ENCODE measurements around the gene ZNF473.

ZNF473 gene

GRCh38 chr19:49983645-49984229 lies 42.1 kb upstream of the ZNF473 start:
- Histone ChIP-seq H2AFZ (ENCODE audit: low read length) (no peak overlapping the region), H3K9me2 (replicated peaks; ENCODE audit: low read depth, low read length) (no peaks in the 10 kb centered on the region), H3F3A (ENCODE audit: low read depth) (no peaks in the 10 kb centered on the region), H3K4me3 (ENCODE audit: low read length, poor library complexity, severe bottlenecking) (no peak overlapping the region), H4K20me1 (ENCODE audit: insufficient read depth, low read length, poor library complexity, severe bottlenecking) (peaks cover 11% of the 10 kb centered on the region), H3K9me3 (ENCODE audit: insufficient read depth, low read depth, low read length) (no peaks in the 10 kb centered on the region), H3K27me3 (ENCODE audit: insufficient read depth, low read length, poor library complexity, severe bottlenecking) (no peaks in the 10 kb centered on the region), H3K4me2 (ENCODE audit: low read depth, low read length, poor library complexity, severe bottlenecking) (no peak overlapping the region), H3K79me2 (ENCODE audit: insufficient read depth, low read length) (no peaks in the 10 kb centered on the region), H3K4me1 (ENCODE audit: insufficient read depth, low read length, poor library complexity, severe bottlenecking) (no peaks in the 10 kb centered on the region), H3K36me3 (ENCODE audit: insufficient read depth, low read length) (no peaks in the 10 kb centered on the region), H3K9ac (ENCODE audit: low read depth, low read length, poor library complexity, severe bottlenecking) (no peak overlapping the region)
- TF ChIP-seq EZH2phosphoT487 (IDR thresholded peaks at IDR 0.05; ENCODE audit: borderline replicate concordance) = no peak
- peak; percentile 96 for TF ChIP-seq CTCF (conservative IDR thresholded peaks at IDR 0.05; ENCODE audit: low read length)

- peaks cover 11% of the 10 kb centered on the region for H4K20me1 ChIP-seq (ENCODE audit: insufficient read depth, low read length, poor library complexity, severe bottlenecking)
These were observed 41.3 kb upstream of the ZNF473 start for GRCh38 chr19:49984491-49984890.

GRCh38 chr19:49985871-49986270 lies 39.9 kb upstream of the ZNF473 start:
- H3K36me3 ChIP-seq (ENCODE audit: insufficient read depth, low read length) = no peaks in the 10 kb centered on the region

More at GRCh38 chr19:49984491-49984890, 41.3 kb upstream of the ZNF473 start:
- Histone ChIP-seq H3K9me2 (replicated peaks; ENCODE audit: low read depth, low read length) (no peaks in the 10 kb centered on the region), H3K36me3 (ENCODE audit: insufficient read depth, low read length) (no peaks in the 10 kb centered on the region), H3K4me1 (ENCODE audit: insufficient read depth, low read length, poor library complexity, severe bottlenecking) (no peaks in the 10 kb centered on the region), H3K9me3 (ENCODE audit: insufficient read depth, low read depth, low read length) (no peaks in the 10 kb centered on the region), H3K27me3 (ENCODE audit: insufficient read depth, low read length, poor library complexity, severe bottlenecking) (no peaks in the 10 kb centered on the region), H3K4me2 (ENCODE audit: low read depth, low read length, poor library complexity, severe bottlenecking) (no peak overlapping the region), H3K4me3 (ENCODE audit: low read length, poor library complexity, severe bottlenecking) (no peak overlapping the region), H3K9ac (ENCODE audit: low read depth, low read length, poor library complexity, severe bottlenecking) (no peak overlapping the region), H3F3A (ENCODE audit: low read depth) (no peaks in the 10 kb centered on the region), H2AFZ (ENCODE audit: low read length) (no peak overlapping the region), H3K79me2 (ENCODE audit: insufficient read depth, low read length) (no peaks in the 10 kb centered on the region)
- TF ChIP-seq CTCF (conservative IDR thresholded peaks at IDR 0.05; ENCODE audit: low read length) (no peak), EZH2phosphoT487 (IDR thresholded peaks at IDR 0.05; ENCODE audit: borderline replicate concordance) (no peak)

More at GRCh38 chr19:49985871-49986270, 39.9 kb upstream of the ZNF473 start:
- Histone ChIP-seq H3K79me2 (ENCODE audit: insufficient read depth, low read length) (no peaks in the 10 kb centered on the region), H3K4me3 (ENCODE audit: low read length, poor library complexity, severe bottlenecking) (no peak overlapping the region), H3K4me2 (ENCODE audit: low read depth, low read length, poor library complexity, severe bottlenecking) (no peak overlapping the region), H3K9me3 (ENCODE audit: insufficient read depth, low read depth, low read length) (no peaks in the 10 kb centered on the region), H3K9me2 (replicated peaks; ENCODE audit: low read depth, low read length) (no peaks in the 10 kb centered on the region), H3F3A (ENCODE audit: low read depth) (no peaks in the 10 kb centered on the region), H4K20me1 (ENCODE audit: insufficient read depth, low read length, poor library complexity, severe bottlenecking) (peaks cover 11% of the 10 kb centered on the region), H3K27me3 (ENCODE audit: insufficient read depth, low read length, poor library complexity, severe bottlenecking) (no peaks in the 10 kb centered on the region), H3K9ac (ENCODE audit: low read depth, low read length, poor library complexity, severe bottlenecking) (no peak overlapping the region), H3K4me1 (ENCODE audit: insufficient read depth, low read length, poor library complexity, severe bottlenecking) (no peaks in the 10 kb centered on the region), H2AFZ (ENCODE audit: low read length) (no peak overlapping the region)
- no peak for TF ChIP-seq EZH2phosphoT487 (IDR thresholded peaks at IDR 0.05; ENCODE audit: borderline replicate concordance)
- no peak for TF ChIP-seq CTCF (conservative IDR thresholded peaks at IDR 0.05; ENCODE audit: low read length)

All from Loucy (cell line).